Epidermal melanocyte (primary cell): ENCODE measurements around the gene PKD2.
"Not testable (repeated sequence)": the region's sequence is repeated elsewhere in the genome, so short reads cannot be mapped to it uniquely, and the experiment has no call there.

Experiments used
- DNase-seq: peaks from one replicate; pipeline ENCODE4 v3.0.0; 2011; ENCODE audit warnings: low spot score; ENCODE audit not compliant: insufficient read length

PKD2 gene

GRCh38 chr4:87985887-87986200 is 21.6 kb upstream of the PKD2 start:
- DNase-seq: no peak

- no peak for DNase-seq
Measured at GRCh38 chr4:87986508-87986907, 20.9 kb upstream of the PKD2 start.

- no peak for DNase-seq
Measured at GRCh38 chr4:87989765-87990164, 17.7 kb upstream of the PKD2 start.

- no peak for DNase-seq
Measured at GRCh38 chr4:87995435-87995834, 12.0 kb upstream of the PKD2 start.

GRCh38 chr4:87999191-87999691 is 8.2 kb upstream of the PKD2 start:
- not testable (repeated sequence) for DNase-seq

GRCh38 chr4:88001871-88002270 is 5.6 kb upstream of the PKD2 start:
- DNase-seq: no peak

GRCh38 chr4:88002786-88003185 is 4.6 kb upstream of the PKD2 start:
- DNase-seq: no peak

- DNase-seq: peak; percentile 25
Measured at GRCh38 chr4:88003261-88003660, 4.2 kb upstream of the PKD2 start.

GRCh38 chr4:88005076-88005475 is 2.4 kb upstream of the PKD2 start:
- DNase-seq: no peak

- no peak for DNase-seq
Measured at GRCh38 chr4:88005946-88006345, 1.5 kb upstream of the PKD2 start.

- no peak for DNase-seq
Measured at GRCh38 chr4:88006956-88007303, 505 bp upstream of the PKD2 start.

- no peak for DNase-seq
Measured at GRCh38 chr4:88008122-88008742, 797 bp downstream of the PKD2 start.

GRCh38 chr4:88008743-88009171 is 1.3 kb downstream of the PKD2 start:
- DNase-seq: no peak

- no peak for DNase-seq
Measured at GRCh38 chr4:88009871-88010270, 2.4 kb downstream of the PKD2 start.

GRCh38 chr4:88010966-88011365 is 3.5 kb downstream of the PKD2 start:
- no peak for DNase-seq

- DNase-seq: no peak
Measured at GRCh38 chr4:88012647-88013046, 5.2 kb downstream of the PKD2 start.

GRCh38 chr4:88014386-88014905 is 7.0 kb downstream of the PKD2 start:
- no peak for DNase-seq

GRCh38 chr4:88015659-88016295 is 8.3 kb downstream of the PKD2 start:
- DNase-seq: no peak

GRCh38 chr4:88017516-88018297 is 10.3 kb downstream of the PKD2 start:
- DNase-seq: peak; percentile 75

GRCh38 chr4:88018466-88018865 is 11.0 kb downstream of the PKD2 start:
- no peak for DNase-seq

- DNase-seq: no peak
Measured at GRCh38 chr4:88021824-88022223, 14.4 kb downstream of the PKD2 start.

GRCh38 chr4:88022289-88022688 is 14.9 kb downstream of the PKD2 start:
- no peak for DNase-seq
